ENCODE data around the gene ARHGAP28.

Gene ARHGAP28

DNA sequence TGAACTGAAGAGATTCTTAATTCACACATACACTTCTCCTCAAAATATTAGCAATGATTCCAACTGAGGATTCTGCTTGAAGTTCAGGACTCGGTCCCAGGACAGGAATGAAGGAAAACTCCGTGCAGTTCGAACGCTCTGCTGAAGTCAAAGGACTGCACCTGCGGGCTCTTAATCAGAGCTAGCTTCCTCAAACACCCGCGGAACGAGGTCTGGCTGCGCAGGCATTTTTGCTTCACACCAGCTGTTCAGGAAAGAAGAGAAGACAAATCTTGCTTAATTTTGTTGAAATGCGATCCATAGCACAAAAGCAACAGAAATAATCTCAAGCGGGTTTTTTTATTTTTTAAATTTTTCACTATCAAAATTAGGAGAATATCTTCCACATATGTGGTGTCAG is 212.5 kb downstream of the ARHGAP28 start:
- DNase-seq, result no peak
- H3K36me3 ChIP-seq, result no peaks in the 10 kb centered on the region
- TF ChIP-seq, protein P1, sequence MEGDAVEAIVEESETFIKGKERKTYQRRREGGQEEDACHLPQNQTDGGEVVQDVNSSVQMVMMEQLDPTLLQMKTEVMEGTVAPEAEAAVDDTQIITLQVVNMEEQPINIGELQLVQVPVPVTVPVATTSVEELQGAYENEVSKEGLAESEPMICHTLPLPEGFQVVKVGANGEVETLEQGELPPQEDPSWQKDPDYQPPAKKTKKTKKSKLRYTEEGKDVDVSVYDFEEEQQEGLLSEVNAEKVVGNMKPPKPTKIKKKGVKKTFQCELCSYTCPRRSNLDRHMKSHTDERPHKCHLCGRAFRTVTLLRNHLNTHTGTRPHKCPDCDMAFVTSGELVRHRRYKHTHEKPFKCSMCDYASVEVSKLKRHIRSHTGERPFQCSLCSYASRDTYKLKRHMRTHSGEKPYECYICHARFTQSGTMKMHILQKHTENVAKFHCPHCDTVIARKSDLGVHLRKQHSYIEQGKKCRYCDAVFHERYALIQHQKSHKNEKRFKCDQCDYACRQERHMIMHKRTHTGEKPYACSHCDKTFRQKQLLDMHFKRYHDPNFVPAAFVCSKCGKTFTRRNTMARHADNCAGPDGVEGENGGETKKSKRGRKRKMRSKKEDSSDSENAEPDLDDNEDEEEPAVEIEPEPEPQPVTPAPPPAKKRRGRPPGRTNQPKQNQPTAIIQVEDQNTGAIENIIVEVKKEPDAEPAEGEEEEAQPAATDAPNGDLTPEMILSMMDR (IDR thresholded peaks at IDR 0.05; ENCODE audit: low read depth, low read length), result no peak
- H3K9me3 ChIP-seq (ENCODE audit: severe bottlenecking), result no peaks in the 10 kb centered on the region
- no peaks in the 10 kb centered on the region for H3K27me3 ChIP-seq (ENCODE audit: insufficient read depth, low read depth, severe bottlenecking)
- H3K27ac ChIP-seq, result no peak overlapping the region
- H3K4me3 ChIP-seq (ENCODE audit: low read depth, low read length), result no peak overlapping the region

DNA sequence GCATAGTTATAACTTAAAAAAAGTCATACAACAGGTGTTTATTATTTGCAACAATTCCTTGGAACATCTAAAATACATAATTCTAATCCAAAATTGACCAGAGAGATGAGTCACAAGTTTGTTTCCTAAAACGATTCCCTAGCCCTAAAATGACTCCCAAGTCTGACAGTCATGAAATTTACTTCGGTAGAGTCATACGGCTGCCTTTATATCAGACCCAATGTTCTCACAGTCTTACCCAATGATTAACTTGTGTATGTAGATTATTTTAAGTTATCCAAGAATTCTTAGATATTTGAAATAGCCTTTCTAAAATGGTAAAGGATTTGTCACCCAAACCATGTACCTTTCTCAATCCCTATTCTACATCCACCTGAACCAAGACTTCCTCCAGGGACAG is 213.2 kb downstream of the ARHGAP28 start:
- no peaks in the 10 kb centered on the region for H3K36me3 ChIP-seq
- H3K27me3 ChIP-seq (ENCODE audit: insufficient read depth, low read depth, severe bottlenecking), result no peaks in the 10 kb centered on the region
- H3K27ac ChIP-seq, result no peak overlapping the region
- no peak for DNase-seq
- TF ChIP-seq, protein P1 (IDR thresholded peaks at IDR 0.05; ENCODE audit: low read depth, low read length), result no peak
- no peaks in the 10 kb centered on the region for H3K9me3 ChIP-seq (ENCODE audit: severe bottlenecking)
- H3K4me3 ChIP-seq (ENCODE audit: low read depth, low read length), result no peak overlapping the region

DNA sequence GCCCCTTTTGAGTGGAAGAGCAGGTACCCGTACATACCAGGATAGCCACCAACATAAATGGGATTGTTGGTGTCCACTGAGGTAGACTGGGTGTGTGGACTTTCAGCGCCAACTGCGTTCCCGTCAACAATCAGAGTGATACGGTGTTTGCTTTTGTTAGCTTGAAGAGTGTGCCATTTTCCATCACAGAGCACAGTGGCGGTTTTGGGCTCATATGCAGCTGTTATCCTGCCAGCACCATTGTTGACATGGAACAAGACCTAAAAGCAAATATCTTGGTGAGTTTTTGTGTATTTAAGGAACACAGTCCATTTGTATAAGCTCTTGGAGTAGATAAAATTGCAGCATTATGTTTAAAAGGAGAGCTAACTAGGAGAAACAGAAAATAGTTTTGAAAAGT is 213.6 kb downstream of the ARHGAP28 start:
- H3K27ac ChIP-seq, result no peak overlapping the region
- no peak for DNase-seq
- H3K27me3 ChIP-seq (ENCODE audit: insufficient read depth, low read depth, severe bottlenecking), result no peaks in the 10 kb centered on the region
- no peaks in the 10 kb centered on the region for H3K36me3 ChIP-seq
- TF ChIP-seq, protein P1 (IDR thresholded peaks at IDR 0.05; ENCODE audit: low read depth, low read length), result no peak
- no peaks in the 10 kb centered on the region for H3K9me3 ChIP-seq (ENCODE audit: severe bottlenecking)
- H3K4me3 ChIP-seq (ENCODE audit: low read depth, low read length), result no peak overlapping the region

DNA sequence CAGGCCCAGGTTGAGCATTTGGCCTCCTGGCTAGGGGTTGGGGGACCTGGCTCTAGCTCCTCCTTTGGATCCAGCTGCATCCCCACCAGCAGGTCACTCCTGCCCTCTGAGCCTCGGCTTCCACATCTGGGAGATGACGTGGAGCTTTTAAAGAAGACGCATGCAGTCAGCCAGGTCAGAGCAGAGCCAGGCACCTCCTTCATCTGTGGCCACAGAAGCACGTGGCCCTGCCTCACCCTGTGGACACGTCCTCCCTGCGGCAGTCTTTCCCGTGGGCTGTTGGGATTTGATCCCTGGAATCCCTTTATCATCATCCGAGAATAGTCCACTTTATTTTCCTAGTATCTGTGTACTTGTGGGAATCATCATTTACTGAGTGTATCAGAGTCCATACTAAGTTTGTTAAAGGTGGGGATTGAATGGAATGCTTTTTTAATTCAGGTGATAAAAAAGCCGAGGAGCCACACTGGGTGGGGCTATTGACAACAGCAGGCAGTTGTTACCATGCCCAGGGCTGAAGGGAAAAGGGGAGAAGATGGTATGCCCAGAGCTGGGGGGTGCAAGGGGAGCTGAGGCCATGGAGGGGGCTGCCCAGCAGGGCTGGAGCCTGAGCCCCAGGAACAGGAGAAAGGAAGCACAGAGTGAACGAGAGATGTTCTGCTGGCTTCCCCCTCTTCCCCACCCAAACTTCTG is 218.0 kb downstream of the ARHGAP28 start:
- H3K27ac ChIP-seq, result no peak overlapping the region
- no peaks in the 10 kb centered on the region for H3K9me3 ChIP-seq (ENCODE audit: severe bottlenecking)
- no peak overlapping the region for H3K4me3 ChIP-seq (ENCODE audit: low read depth, low read length)
- no peaks in the 10 kb centered on the region for H3K36me3 ChIP-seq
- no peaks in the 10 kb centered on the region for H3K27me3 ChIP-seq (ENCODE audit: insufficient read depth, low read depth, severe bottlenecking)
- TF ChIP-seq, protein P1 (IDR thresholded peaks at IDR 0.05; ENCODE audit: low read depth, low read length), result no peak
- no peak for DNase-seq

DNA sequence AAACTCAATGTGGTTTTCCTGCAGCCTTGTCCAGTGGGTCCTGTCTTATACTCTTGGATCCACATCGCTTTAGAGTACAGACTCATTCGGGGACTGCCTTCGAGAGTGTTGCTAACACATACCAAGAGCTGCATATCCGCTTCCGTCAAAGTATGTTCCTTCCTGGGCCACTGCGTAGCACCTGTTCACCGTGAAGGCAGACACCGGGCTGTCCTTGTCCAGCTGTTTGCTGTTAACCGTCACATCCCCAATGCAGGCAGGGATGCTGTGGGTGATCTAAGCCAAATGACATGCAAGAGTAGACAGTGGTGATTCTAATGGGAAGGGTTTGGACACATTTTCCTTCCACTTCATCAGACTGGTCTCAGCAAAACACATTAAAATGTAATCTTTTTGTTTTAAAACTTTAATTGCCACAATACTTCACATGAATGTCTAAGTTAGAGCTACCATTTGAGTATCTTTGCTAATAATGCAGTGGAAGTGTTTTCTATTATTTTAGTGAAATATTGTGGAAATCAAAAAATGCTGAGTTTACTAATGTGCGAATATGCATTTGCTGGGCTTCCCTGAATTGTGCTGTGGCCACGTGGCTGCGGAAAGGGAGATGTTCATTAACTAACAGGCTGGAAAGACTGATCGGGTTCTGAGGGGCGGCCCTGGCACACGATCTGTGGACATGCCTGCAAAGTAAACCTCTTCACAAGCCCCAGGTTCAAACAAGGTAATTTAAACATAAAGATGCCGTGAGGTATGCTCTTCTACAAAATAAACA is 219.0 kb downstream of the ARHGAP28 start:
- TF ChIP-seq, protein P1 (IDR thresholded peaks at IDR 0.05; ENCODE audit: low read depth, low read length), result no peak
- H3K9me3 ChIP-seq (ENCODE audit: severe bottlenecking), result no peaks in the 10 kb centered on the region
- no peak overlapping the region for H3K27ac ChIP-seq
- no peaks in the 10 kb centered on the region for H3K36me3 ChIP-seq
- H3K27me3 ChIP-seq (ENCODE audit: insufficient read depth, low read depth, severe bottlenecking), result no peaks in the 10 kb centered on the region
- no peak for DNase-seq
- H3K4me3 ChIP-seq (ENCODE audit: low read depth, low read length), result no peak overlapping the region

Measured in WERI-Rb-1 (cell line).